OCI-LY7 (cell line): ENCODE data around the gene TPRG1L. TPM values are rescaled to one million over a fixed set of nuclear protein-coding genes. Genes with fewer than 3 reads are reported as not detected.

Experiments used
- BruUV-seq: library from RNA; stranded (reverse); fragments of 400-500 nt; replicated peaks from 2 replicates; lab custom pipeline; 2021; lab: Mats Ljungman, UMichigan
- CTCF ChIA-PET: fragments of 300-600 bp; sonication (Branson Sonifier 250); formaldehyde crosslinking; loops from one replicate; lab custom pipeline; 2022; ENCODE audit warnings: antibody characterized with exemption; ENCODE audit not compliant: unreplicated experiment; lab: Charles Lee
- POLR2A ChIA-PET: fragments of 300-600 bp; sonication (Branson Sonifier 250); formaldehyde crosslinking; loops from one replicate; lab custom pipeline; 2022; ENCODE audit warnings: antibody characterized with exemption; lab: Charles Lee
- DNase-seq: peaks from one replicate; pipeline ENCODE4 v3.0.0-alpha.2; 2015; ENCODE audit warnings: low spot score
- H2AFZ ChIP-seq: fragments of 200-600 bp; sonication (generic), shearing (Covaris generic); 2 replicates; pipeline ENCODE4 v1.6.1; 2014; ENCODE audit warnings: mild to moderate bottlenecking, antibody characterized with exemption, low read length, moderate library complexity
- H3K27ac ChIP-seq: fragments of 200-600 bp; sonication (generic); 2 replicates; pipeline ENCODE4 v1.5.1; 2014; ENCODE audit warnings: mixed run types, low read depth, mild to moderate bottlenecking, moderate library complexity, low read length, inconsistent platforms; ENCODE audit not compliant: poor library complexity, severe bottlenecking
- H3K36me3 ChIP-seq: fragments of 200-600 bp; sonication (generic); 2 replicates; pipeline ENCODE4 v1.6.1; 2014; ENCODE audit warnings: mild to moderate bottlenecking, antibody characterized with exemption, low read length, moderate library complexity, mixed read lengths; ENCODE audit not compliant: insufficient read depth
- H3K4me1 ChIP-seq: fragments of 200-600 bp; sonication (generic); 2 replicates; pipeline ENCODE4 v1.5.1; 2014; ENCODE audit warnings: mild to moderate bottlenecking, low read length; ENCODE audit not compliant: insufficient read depth, poor library complexity, severe bottlenecking
- H3K4me2 ChIP-seq: fragments of 200-600 bp; sonication (generic); 2 replicates; pipeline ENCODE4 v1.6.1; 2014; ENCODE audit warnings: mild to moderate bottlenecking, low read length
- H3K4me3 ChIP-seq: fragments of 200-600 bp; sonication (generic); 2 replicates; pipeline ENCODE4 v1.5.1; 2014; ENCODE audit warnings: mild to moderate bottlenecking, low read depth, low read length; ENCODE audit not compliant: poor library complexity, severe bottlenecking
- H3K79me2 ChIP-seq: fragments of 200-600 bp; sonication (generic); 2 replicates; pipeline ENCODE4 v1.6.1; 2016; ENCODE audit warnings: low read depth, mild to moderate bottlenecking, low read length, moderate library complexity, mixed read lengths; ENCODE audit not compliant: insufficient read depth
- H3K9me2 ChIP-seq: fragments of 200-600 bp; sonication (generic); 2 replicates; pipeline ENCODE4 v1.6.1; 2016; ENCODE audit warnings: mild to moderate bottlenecking, low read length, mixed read lengths; ENCODE audit not compliant: insufficient read depth
- H3K9me3 ChIP-seq: fragments of 200-600 bp; sonication (generic); 2 replicates; pipeline ENCODE4 v1.6.1; 2014; ENCODE audit warnings: mild to moderate bottlenecking, mixed run types, low read length, mixed read lengths
- H4K20me1 ChIP-seq: fragments of 200-600 bp; sonication (generic); 2 replicates; pipeline ENCODE4 v1.6.1; 2014; ENCODE audit warnings: mild to moderate bottlenecking, antibody characterized with exemption, low read length, moderate library complexity, mixed read lengths; ENCODE audit not compliant: insufficient read depth
- CTCF ChIP-seq: fragments of 200-600 bp; sonication (generic); conservative IDR thresholded peaks from 2 replicates; pipeline ENCODE4 v1.5.1; 2014; ENCODE audit warnings: mild to moderate bottlenecking, antibody characterized with exemption, low read length, moderate library complexity, mixed read lengths
- EZH2phosphoT487 ChIP-seq: fragments of 200-600 bp; sonication (generic); IDR thresholded peaks from 2 replicates; pipeline ENCODE4 v1.6.1; 2018; ENCODE audit warnings: low read depth, borderline replicate concordance, mild to moderate bottlenecking, mixed run types, antibody characterized with exemption, low read length, moderate library complexity, mixed read lengths
- intact Hi-C: fragments of 100-400 bp; cut with micrococcal nuclease; formaldehyde crosslinking; loops from one replicate; pipeline ENCODE4 v1.10.0; 2022; ENCODE audit not compliant: unreplicated experiment
- total RNA-seq, 2 experiments: library from RNA; depleted of rRNA in 1 of 2; stranded (reverse); fragments of >200 nt in 1 of 2; shearing (Covaris generic) in 1 of 2; gene quantifications; 2 replicates each; pipeline ENCODE4 v1.2.3, GENCODE V29; 2014 to 2022

TPRG1L gene
- total RNA-seq, 2 experiments from 2014 or later: 3.1 to 6.8 TPM

- H3K27ac ChIP-seq: no peak overlapping the region
- BruUV-seq: no TSS peak
- no peak overlapping the region for H3K4me2 ChIP-seq
- H3K36me3 ChIP-seq: no peaks in the 10 kb centered on the region
- H3K9me2 ChIP-seq: no peaks in the 10 kb centered on the region
- TF ChIP-seq EZH2phosphoT487: no peak
- TF ChIP-seq CTCF: no peak
- DNase-seq: no peak
- no peaks in the 10 kb centered on the region for H3K79me2 ChIP-seq
- H3K4me3 ChIP-seq: no peak overlapping the region
- no peak overlapping the region for H2AFZ ChIP-seq
- ChIA-PET POLR2A (no interaction called here), CTCF (no interaction called here)
- H3K9me3 ChIP-seq: no peaks in the 10 kb centered on the region
- intact Hi-C loops: no loop called here
- no peaks in the 10 kb centered on the region for H3K4me1 ChIP-seq
- no peaks in the 10 kb centered on the region for H4K20me1 ChIP-seq
Observed at GRCh38 chr1:3606779-3607702, 17.8 kb upstream of the TPRG1L start.

- Histone ChIP-seq H3K4me3 (no peak overlapping the region), H2AFZ (no peak overlapping the region), H3K9me2 (no peaks in the 10 kb centered on the region), H3K9me3 (no peaks in the 10 kb centered on the region), H3K4me2 (no peak overlapping the region), H4K20me1 (no peaks in the 10 kb centered on the region), H3K79me2 (no peaks in the 10 kb centered on the region), H3K36me3 (no peaks in the 10 kb centered on the region), H3K4me1 (no peaks in the 10 kb centered on the region), H3K27ac (no peak overlapping the region)
- POLR2A ChIA-PET: no interaction called here
- TF ChIP-seq CTCF (no peak), EZH2phosphoT487 (no peak)
- intact Hi-C loops: no loop called here
- DNase-seq: no peak
- CTCF ChIA-PET: no interaction called here
- BruUV-seq: no TSS peak
Observed at GRCh38 chr1:3607703-3608065, 17.1 kb upstream of the TPRG1L start.

- POLR2A ChIA-PET: no interaction called here
- no peaks in the 10 kb centered on the region for H3K9me3 ChIP-seq
Observed at GRCh38 chr1:3608154-3608553, 16.7 kb upstream of the TPRG1L start.

More at GRCh38 chr1:3608154-3608553, 16.7 kb upstream of the TPRG1L start:
- BruUV-seq: no TSS peak
- no peaks in the 10 kb centered on the region for H4K20me1 ChIP-seq
- H2AFZ ChIP-seq: no peak overlapping the region
- intact Hi-C loops: no loop called here
- H3K4me2 ChIP-seq: no peak overlapping the region
- no peak overlapping the region for H3K27ac ChIP-seq
- H3K36me3 ChIP-seq: no peaks in the 10 kb centered on the region
- H3K9me2 ChIP-seq: no peaks in the 10 kb centered on the region
- H3K4me1 ChIP-seq: no peaks in the 10 kb centered on the region
- TF ChIP-seq CTCF (no peak), EZH2phosphoT487 (no peak)
- no peak for DNase-seq
- CTCF ChIA-PET: no interaction called here
- no peaks in the 10 kb centered on the region for H3K79me2 ChIP-seq
- no peak overlapping the region for H3K4me3 ChIP-seq
